Thoracic aorta (tissue), 2 donors: ENCODE results near the gene EMID1. TPM values are rescaled to one million over a fixed set of nuclear protein-coding genes. Genes with fewer than 3 reads are reported as not detected.
"Not testable (repeated sequence)": the region's sequence is repeated elsewhere in the genome, so short reads cannot be mapped to it uniquely, and the experiment has no call there.

Experiments
- ATAC-seq: fragments of 150-250 bp; one replicate; pipeline ENCODE4 v1.8.0; 2017; ENCODE audit warnings: low read depth; ENCODE audit not compliant: insufficient number of reproducible peaks, low FRiP score
- DNase-seq: peaks from one replicate; pipeline ENCODE4 v3.0.0-alpha.2; 2020; ENCODE audit warnings: low spot score
- H3K27ac ChIP-seq, 2 donors: fragments of 200-600 bp; sonication (generic); 1 replicate in 1 of 2; 2 replicates in 1 of 2; pipeline ENCODE4 v1.5.1; 2016; ENCODE audit warnings: mild to moderate bottlenecking in 2 of 2, moderate library complexity in 2 of 2
- H3K27me3 ChIP-seq: fragments of 200-600 bp; sonication (generic); replicated peaks from 2 replicates; pipeline ENCODE4 v1.6.0; 2016; ENCODE audit warnings: mild to moderate bottlenecking; ENCODE audit not compliant: insufficient read depth
- H3K36me3 ChIP-seq: fragments of 200-600 bp; sonication (generic); one replicate; pipeline ENCODE4 v1.5.1; 2016
- H3K4me1 ChIP-seq, 2 donors: fragments of 200-600 bp; sonication (generic); 1 replicate in 1 of 2; 2 replicates in 1 of 2; pipeline versions ENCODE4 v1.5.1 to v1.6.0; 2016; ENCODE audit warnings: low read depth in 2 of 2, mild to moderate bottlenecking in 1 of 2; ENCODE audit not compliant: control insufficient read depth in 1 of 2
- H3K4me3 ChIP-seq: fragments of 200-600 bp; sonication (generic); 2 replicates; pipeline ENCODE4 v1.5.1; 2016; ENCODE audit warnings: mild to moderate bottlenecking
- H3K9me3 ChIP-seq: fragments of 200-600 bp; sonication (generic); 2 replicates; pipeline ENCODE4 v1.5.1; 2016
- CTCF ChIP-seq: fragments of 200-600 bp; sonication (generic); IDR thresholded peaks from one replicate; pipeline ENCODE4 v1.5.1; 2019; ENCODE audit warnings: antibody characterized with exemption
- total RNA-seq, 2 donors: library from RNA; depleted of rRNA; stranded (reverse); fragments of >200 nt; gene quantifications; one replicate each; pipeline versions ENCODE4 v1.1.0 to v1.2.3, GENCODE V29; 2016

Gene EMID1
- total RNA-seq, 2 donors from 2014 or later = 0.27 TPM; not detected in 1

DNA sequence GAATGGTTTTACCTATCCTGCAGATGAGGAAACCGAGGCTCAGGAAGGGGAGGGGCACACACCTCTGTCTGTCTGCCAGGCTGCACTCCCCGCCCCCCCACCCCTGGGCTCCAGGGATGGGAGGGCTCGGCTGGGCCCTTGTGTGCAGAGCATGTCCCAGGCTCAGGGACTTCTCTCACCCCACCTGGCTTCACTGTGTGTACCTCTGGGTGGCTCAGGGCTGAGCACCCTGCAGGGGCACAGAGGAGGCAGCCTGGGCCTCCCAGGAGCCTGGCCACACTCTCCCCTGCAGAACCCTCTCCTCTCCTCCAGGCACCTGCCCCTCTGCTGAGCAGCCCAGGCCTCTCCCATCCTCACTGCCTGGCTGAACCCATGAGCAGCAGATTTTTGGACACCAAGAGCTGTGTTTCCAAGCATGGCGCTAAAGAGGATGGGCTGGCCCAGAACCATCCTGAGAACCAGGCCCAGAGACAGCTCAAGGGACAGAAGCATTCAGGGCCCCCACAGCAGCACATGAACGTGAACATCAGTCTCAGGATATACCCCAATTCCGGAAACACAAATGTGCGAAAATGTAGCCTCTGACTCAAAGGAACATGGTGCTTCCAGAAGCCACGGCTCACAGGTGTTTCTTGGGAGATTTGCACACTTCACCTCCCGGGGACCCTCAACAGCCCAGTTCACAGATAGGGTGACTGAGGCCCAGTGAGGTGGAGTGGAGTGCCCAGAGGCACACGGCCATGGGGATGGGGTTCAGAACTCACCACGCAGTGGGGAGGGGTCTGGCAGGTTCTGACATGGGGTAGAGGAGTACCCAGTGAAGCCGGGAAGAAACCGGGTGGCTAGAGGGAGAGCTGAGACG lies 10.5 kb downstream of the EMID1 start:
- DNase-seq (no peak), ATAC-seq (no peak)
- H3K27me3 ChIP-seq = no peaks in the 10 kb centered on the region

GRCh38 chr22:29216873-29217666 lies 11.4 kb downstream of the EMID1 start:
- ATAC-seq = no peak
- Histone ChIP-seq H3K36me3 (no peaks in the 10 kb centered on the region), H3K4me1 (peaks cover 0 to 6% of the 10 kb centered on the region in 2 donors), H3K4me3 (no peak overlapping the region), H3K27me3 (no peaks in the 10 kb centered on the region), H3K27ac (no peak overlapping the region), H3K9me3 (no peaks in the 10 kb centered on the region)
- no peak for TF ChIP-seq CTCF
- DNase-seq = no peak

More for the DNA sequence above, 10.5 kb downstream of the EMID1 start:
- Histone ChIP-seq H3K9me3 (no peaks in the 10 kb centered on the region), H3K4me1 (peaks cover 0 to 6% of the 10 kb centered on the region in 2 donors), H3K4me3 (no peak overlapping the region), H3K36me3 (no peaks in the 10 kb centered on the region), H3K27ac (no peak overlapping the region)
- TF ChIP-seq CTCF = no peak

DNA sequence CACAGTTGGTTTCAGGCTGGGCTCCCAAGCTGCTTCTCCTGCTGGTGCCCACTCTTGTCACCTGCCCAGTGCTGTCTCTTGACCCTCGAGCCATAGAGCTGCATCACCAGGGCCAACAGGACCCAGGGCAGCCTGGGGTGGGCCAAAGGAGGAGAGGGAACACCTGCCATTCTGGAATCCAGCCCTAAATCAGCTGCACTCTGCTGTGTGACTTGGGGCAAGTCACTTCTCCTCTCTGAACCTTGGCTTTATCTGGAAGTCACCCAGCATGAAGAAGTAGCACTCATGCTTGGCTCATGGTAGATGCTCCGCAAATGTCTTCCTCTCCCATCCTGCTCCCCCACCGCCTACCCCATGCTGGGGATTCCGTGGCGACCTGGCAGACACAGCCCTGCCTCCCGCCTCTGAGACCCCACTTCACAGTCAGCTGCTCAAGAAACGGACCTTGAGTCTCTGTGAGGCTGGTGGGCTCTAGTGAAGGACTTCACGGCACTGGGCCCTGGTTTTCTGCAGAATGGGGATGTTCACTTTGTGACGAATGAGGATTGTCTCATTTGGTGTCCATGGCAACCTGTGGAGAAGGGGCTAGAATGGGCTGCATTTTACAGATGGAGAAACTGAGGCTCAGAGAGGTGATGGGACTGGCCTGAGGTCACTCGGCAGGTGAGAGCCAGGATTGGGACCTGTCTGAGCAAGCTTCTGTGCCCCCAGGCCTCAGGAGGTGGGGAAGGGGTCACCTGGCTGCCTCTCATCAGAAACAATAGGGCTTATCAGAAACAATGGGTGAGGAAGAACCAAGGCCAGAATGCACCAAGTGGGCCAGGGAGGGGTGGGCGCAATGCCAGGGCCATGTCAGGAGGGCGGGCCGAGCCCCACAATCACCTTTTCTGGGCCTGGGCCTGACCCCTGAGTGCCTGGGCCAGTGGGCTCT lies 12.4 kb downstream of the EMID1 start:
- ATAC-seq (no peak), DNase-seq (no peak)
- TF ChIP-seq CTCF = no peak

GRCh38 chr22:29218758-29219408 lies 13.2 kb downstream of the EMID1 start:
- no peaks in the 10 kb centered on the region for H3K9me3 ChIP-seq
- no peak for DNase-seq
- no peaks in the 10 kb centered on the region for H3K36me3 ChIP-seq
- no peak for ATAC-seq
- TF ChIP-seq CTCF = no peak
- peaks cover 0 to 8% of the 10 kb centered on the region in 2 donors for H3K4me1 ChIP-seq
- H3K27ac ChIP-seq = no peak overlapping the region
- H3K4me3 ChIP-seq = no peak overlapping the region
- H3K27me3 ChIP-seq = no peaks in the 10 kb centered on the region

More for the DNA sequence above, 12.4 kb downstream of the EMID1 start:
- Histone ChIP-seq H3K4me3 (no peak overlapping the region), H3K27me3 (no peaks in the 10 kb centered on the region), H3K9me3 (no peaks in the 10 kb centered on the region), H3K36me3 (no peaks in the 10 kb centered on the region), H3K27ac (no peak overlapping the region), H3K4me1 (peaks cover 0 to 6% of the 10 kb centered on the region in 2 donors)

- ATAC-seq, H3K27ac ChIP-seq, DNase-seq, H3K27me3 ChIP-seq, H3K9me3 ChIP-seq, H3K4me3 ChIP-seq, H3K36me3 ChIP-seq: not testable (repeated sequence)
- H3K4me1 ChIP-seq = peaks cover 5 to 13% of the 10 kb centered on the region in 2 donors
Observed at GRCh38 chr22:29219409-29219782, 13.7 kb downstream of the EMID1 start.
